WTC11 (cell line): Measurements from ENCODE around the gene BAK1. TPM values are rescaled to one million over a fixed set of nuclear protein-coding genes. Genes with fewer than 3 reads are reported as not detected.

Experiments used
- ATAC-seq: fragments of 200-7000 bp; cut with Tn5 transposase; 2 replicates; pipeline ENCODE4 v1.10.0; 2021; ENCODE audit warnings: mild to moderate bottlenecking, moderate library complexity
- CTCF ChIA-PET: fragments of 300-600 bp; sonication (Branson Sonifier 250); formaldehyde crosslinking; loops from one replicate; lab custom pipeline; 2021; ENCODE audit warnings: antibody characterized with exemption; lab: Charles Lee
- POLR2A ChIA-PET: fragments of 350-600 bp; sonication (Branson Sonifier 250); formaldehyde crosslinking; loops from one replicate; lab custom pipeline; 2021; ENCODE audit warnings: antibody characterized with exemption; lab: Charles Lee
- DNase-seq: peaks from one replicate; pipeline ENCODE4 v3.0.0; 2021; ENCODE audit warnings: low spot score
- H3K27ac Mint-ChIP-seq: 2 replicates; pipeline ENCODE4 v1.8.0; 2021; ENCODE audit warnings: mixed read lengths
- H3K27me3 Mint-ChIP-seq: 2 replicates; pipeline ENCODE4 v1.8.0; 2021; ENCODE audit warnings: low read depth, mild to moderate bottlenecking, moderate library complexity, mixed read lengths
- H3K36me3 Mint-ChIP-seq: 2 replicates; pipeline ENCODE4 v1.8.0; 2021; ENCODE audit warnings: mixed read lengths
- H3K4me1 Mint-ChIP-seq: 2 replicates; pipeline ENCODE4 v1.8.0; 2022; ENCODE audit warnings: mixed read lengths
- H3K4me3 Mint-ChIP-seq: 2 replicates; pipeline ENCODE4 v1.8.0; 2021; ENCODE audit warnings: mild to moderate bottlenecking, moderate library complexity, mixed read lengths
- H3K9me3 Mint-ChIP-seq: 2 replicates; pipeline ENCODE4 v1.8.0; 2021; ENCODE audit warnings: mixed read lengths
- AR ChIP-seq: fragments of 250-450 bp; sonication (Bioruptor Pico); IDR thresholded peaks from 2 replicates; pipeline ENCODE4 v1.9.0; 2021; ENCODE audit warnings: mild to moderate bottlenecking
- ATF1 ChIP-seq: sonication (generic); formaldehyde crosslinking; IDR thresholded peaks from 2 replicates; pipeline ENCODE4 v1.8.1; 2023; ENCODE audit warnings: mild to moderate bottlenecking, moderate library complexity, missing genetic modification reagents
- ATF6 ChIP-seq: sonication (generic); formaldehyde crosslinking; IDR thresholded peaks from 2 replicates; pipeline ENCODE4 v1.8.1; 2023; ENCODE audit warnings: mild to moderate bottlenecking, missing genetic modification reagents
- CDX4 ChIP-seq: fragments of 250-450 bp; sonication (Bioruptor Pico); IDR thresholded peaks from 2 replicates; pipeline ENCODE4 v1.9.0; 2021; ENCODE audit warnings: moderate library complexity, mild to moderate bottlenecking, inconsistent platforms, borderline replicate concordance
- CTCF ChIP-seq: fragments of 200-600 bp; IDR thresholded peaks from 2 replicates; pipeline ENCODE4 v1.8.0; 2022; ENCODE audit warnings: antibody characterized with exemption
- ERG ChIP-seq: fragments of 250-450 bp; sonication (Bioruptor Pico); IDR thresholded peaks from 2 replicates; pipeline ENCODE4 v1.8.0; 2021; ENCODE audit warnings: mild to moderate bottlenecking
- FOXP4 ChIP-seq: sonication (generic); formaldehyde crosslinking; IDR thresholded peaks from 2 replicates; pipeline ENCODE4 v1.8.0; 2022; ENCODE audit warnings: mild to moderate bottlenecking, missing genetic modification reagents
- GABPB1 ChIP-seq: sonication (generic); formaldehyde crosslinking; IDR thresholded peaks from 2 replicates; pipeline ENCODE4 v1.8.1; 2023; ENCODE audit warnings: mild to moderate bottlenecking, missing genetic modification reagents
- HMGA2 ChIP-seq: fragments of 250-450 bp; sonication (Bioruptor Pico); IDR thresholded peaks from 2 replicates; pipeline ENCODE4 v1.4.0; 2021; ENCODE audit warnings: mild to moderate bottlenecking, moderate library complexity
- HMGXB4 ChIP-seq: sonication (generic); formaldehyde crosslinking; IDR thresholded peaks from 2 replicates; pipeline ENCODE4 v1.8.1; 2023; ENCODE audit warnings: mild to moderate bottlenecking, moderate library complexity, missing genetic modification reagents
- IRF2 ChIP-seq: sonication (generic); formaldehyde crosslinking; IDR thresholded peaks from 2 replicates; pipeline ENCODE4 v1.8.0; 2022; ENCODE audit warnings: low read depth, missing genetic modification reagents, borderline replicate concordance
- KAT7 ChIP-seq: sonication (generic); formaldehyde crosslinking; IDR thresholded peaks from 2 replicates; pipeline ENCODE4 v1.8.1; 2023; ENCODE audit warnings: missing genetic modification reagents, mild to moderate bottlenecking, borderline replicate concordance
- NFE2L1 ChIP-seq: sonication (generic); formaldehyde crosslinking; IDR thresholded peaks from 2 replicates; pipeline ENCODE4 v1.8.1; 2023; ENCODE audit warnings: missing genetic modification reagents
- NFYB ChIP-seq: sonication (generic); formaldehyde crosslinking; conservative IDR thresholded peaks from 2 replicates; pipeline ENCODE4 v1.8.0; 2022; ENCODE audit warnings: low read depth, missing genetic modification reagents
- RORB ChIP-seq: fragments of 250-450 bp; sonication (Bioruptor Pico); IDR thresholded peaks from 2 replicates; pipeline ENCODE4 v1.9.0; 2021; ENCODE audit warnings: mild to moderate bottlenecking
- SMAD3 ChIP-seq: sonication (generic); formaldehyde crosslinking; IDR thresholded peaks from 2 replicates; pipeline ENCODE4 v1.8.0; 2022; ENCODE audit warnings: missing genetic modification reagents, mild to moderate bottlenecking, borderline replicate concordance
- TCF7 ChIP-seq: sonication (generic); formaldehyde crosslinking; IDR thresholded peaks from 2 replicates; pipeline ENCODE4 v1.8.0; 2022; ENCODE audit warnings: mild to moderate bottlenecking, low read depth, missing genetic modification reagents, moderate library complexity
- USF2 ChIP-seq: sonication (generic); formaldehyde crosslinking; IDR thresholded peaks from 2 replicates; pipeline ENCODE4 v1.8.1; 2023; ENCODE audit warnings: mild to moderate bottlenecking, missing genetic modification reagents, moderate library complexity
- ZNF232 ChIP-seq: sonication (generic); formaldehyde crosslinking; IDR thresholded peaks from 2 replicates; pipeline ENCODE4 v1.8.0; 2022; ENCODE audit warnings: mild to moderate bottlenecking, missing genetic modification reagents
- ZNF317 ChIP-seq: sonication (generic); formaldehyde crosslinking; IDR thresholded peaks from 2 replicates; pipeline ENCODE4 v1.8.1; 2023; ENCODE audit warnings: low read depth, mild to moderate bottlenecking, moderate library complexity, missing genetic modification reagents, borderline replicate concordance
- ZNF396 ChIP-seq: fragments of 250-450 bp; sonication (Bioruptor Pico); IDR thresholded peaks from 2 replicates; pipeline ENCODE4 v1.8.0; 2021; ENCODE audit warnings: mild to moderate bottlenecking, moderate library complexity, borderline replicate concordance
- ZNF671 ChIP-seq: fragments of 250-450 bp; sonication (Bioruptor Pico); IDR thresholded peaks from 2 replicates; pipeline ENCODE4 v1.8.0; 2021; ENCODE audit warnings: mild to moderate bottlenecking
- total RNA-seq: library from RNA; stranded (reverse); gene quantifications from 3 replicates; pipeline ENCODE4 v1.2.3, GENCODE V29; 2021

Gene BAK1
- total RNA-seq, 1 experiment from 2014 or later, result 40.5 TPM

GRCh38 chr6:33619166-33619840 lies 39.2 kb upstream of the BAK1 start (continued):
- no peak for TF ChIP-seq KAT7 (CRISPR knock-in tag)
- no peak for TF ChIP-seq ERG (CRISPR knock-in tag)
- no peak for TF ChIP-seq ZNF396 (CRISPR knock-in tag)
- no peak for TF ChIP-seq HMGXB4 (CRISPR knock-in tag)
- TF ChIP-seq ZNF671 (CRISPR knock-in tag), result no peak
- TF ChIP-seq ATF1 (CRISPR knock-in tag), result no peak
- no peak for TF ChIP-seq NFYB (CRISPR knock-in tag)
- no peak for TF ChIP-seq AR
- TF ChIP-seq IRF2, result no peak
- no peak for TF ChIP-seq RORB
- no peak for TF ChIP-seq ZNF232 (CRISPR knock-in tag)
- TF ChIP-seq USF2 (CRISPR knock-in tag), result no peak

- POLR2A ChIA-PET, result no interaction called here
- H3K9me3 Mint-ChIP-seq, result no peaks in the 10 kb centered on the region
- no peak overlapping the region for H3K27ac Mint-ChIP-seq
- peaks cover 16% of the 10 kb centered on the region for H3K4me1 Mint-ChIP-seq
- no peak overlapping the region for H3K4me3 Mint-ChIP-seq
- peaks cover 19% of the 10 kb centered on the region; the same call in 1 of the 2 replicates for H3K27me3 Mint-ChIP-seq
- DNase-seq, result no peak
- CTCF ChIA-PET, result interaction anchor here (0.6 kb wide), 1 partner anchor 105 kb away, joined by 3 read pairs; no protein-coding TSS in a partner anchor
- H3K36me3 Mint-ChIP-seq, result no peaks in the 10 kb centered on the region
- no peak for ATAC-seq
- TF ChIP-seq CTCF (no peak), ZNF317 (CRISPR knock-in tag) (no peak), TCF7 (CRISPR knock-in tag) (no peak), CDX4 (no peak), NFE2L1 (CRISPR knock-in tag) (no peak), GABPB1 (CRISPR knock-in tag) (no peak), ATF1 (CRISPR knock-in tag) (no peak), HMGA2 (no peak), FOXP4 (no peak), ATF6 (CRISPR knock-in tag) (no peak), SMAD3 (no peak)
Observed at GRCh38 chr6:33616913-33617312, 36.8 kb upstream of the BAK1 start.
